Activated CD8-positive, alpha-beta memory T cell treated with anti-CD3 and anti-CD28 coated beads for 48 hours (primary cell): Measurements from ENCODE around the gene NAGLU.
"Not testable (repeated sequence)": the region's sequence is repeated elsewhere in the genome, so short reads cannot be mapped to it uniquely, and the experiment has no call there.

Source experiments
- DNase-seq, 3 experiments: peaks; one replicate each; pipeline ENCODE4 v3.0.0-alpha.2; 2020; ENCODE audit warnings: low read depth in 2 of 3, low spot score in 2 of 3

NAGLU gene

GRCh38 chr17:42543190-42544079, 7.4 kb downstream of the NAGLU start:
- no peak for DNase-seq

GRCh38 chr17:42544874-42545283, 8.8 kb downstream of the NAGLU start:
- no peak for DNase-seq

- not testable (repeated sequence) for DNase-seq
Observed at GRCh38 chr17:42545755-42546505, 9.9 kb downstream of the NAGLU start.

GRCh38 chr17:42547001-42547461, 11.0 kb downstream of the NAGLU start:
- no peak for DNase-seq

GRCh38 chr17:42547698-42548069, 11.6 kb downstream of the NAGLU start:
- no peak for DNase-seq

- no peak for DNase-seq
Observed at GRCh38 chr17:42548070-42548837, 12.2 kb downstream of the NAGLU start.

- DNase-seq, result no peak
Observed at GRCh38 chr17:42548993-42549755, 13.1 kb downstream of the NAGLU start.

- DNase-seq, result not testable (repeated sequence)
Observed at GRCh38 chr17:42552736-42553135, 16.7 kb downstream of the NAGLU start, which contains the start of gene HSD17B1. Gene HSD17B1 (plus strand): TSS chr17:42552923. CDS start chr17:42552934, 11 bp downstream.

GRCh38 chr17:42553161-42553818, 17.2 kb downstream of the NAGLU start:
- DNase-seq, result no peak

GRCh38 chr17:42553866-42554249, 17.8 kb downstream of the NAGLU start:
- no peak for DNase-seq

GRCh38 chr17:42554250-42555121, 18.4 kb downstream of the NAGLU start:
- peak in 1 of 3 experiments; percentile 69 for DNase-seq

GRCh38 chr17:42555122-42555622, 19.1 kb downstream of the NAGLU start:
- DNase-seq, result no peak

- not testable (repeated sequence) for DNase-seq
Observed at GRCh38 chr17:42555961-42556617, 20.0 kb downstream of the NAGLU start.

GRCh38 chr17:42559075-42559474, 23.0 kb downstream of the NAGLU start:
- no peak for DNase-seq

- no peak for DNase-seq
Observed at GRCh38 chr17:42560246-42560645, 24.2 kb downstream of the NAGLU start.

- peak; percentile 77 to 90 (median 89) for DNase-seq
Observed at GRCh38 chr17:42561897-42562387, 25.9 kb downstream of the NAGLU start, which contains the start of gene COASY. Gene COASY (plus strand): TSS chr17:42562148. CDS start chr17:42562623, 475 bp downstream.

GRCh38 chr17:42562388-42563142, 26.5 kb downstream of the NAGLU start:
- no peak for DNase-seq
